ENCODE results near the gene MCAM.

Gene MCAM

GRCh38 chr11:119352857-119353260, 35.9 kb upstream of the MCAM start:
- DNase-seq (ENCODE audit: low read depth): no peak
- TF ChIP-seq CTCF (IDR thresholded peaks at IDR 0.05; ENCODE audit: insufficient read depth, low read depth, low read length, missing control alignments): no peak
- no peak overlapping the region for H3K4me3 ChIP-seq (ENCODE audit: low read length)

- no peak for TF ChIP-seq CTCF (IDR thresholded peaks at IDR 0.05; ENCODE audit: insufficient read depth, low read depth, low read length, missing control alignments)
Measured at GRCh38 chr11:119351232-119351631, 34.3 kb upstream of the MCAM start.

GRCh38 chr11:119350302-119350701, 33.4 kb upstream of the MCAM start:
- H3K4me3 ChIP-seq (ENCODE audit: low read length): no peak overlapping the region
- no peak for DNase-seq (ENCODE audit: low read depth)
- TF ChIP-seq CTCF (IDR thresholded peaks at IDR 0.05; ENCODE audit: insufficient read depth, low read depth, low read length, missing control alignments): no peak

More at GRCh38 chr11:119351232-119351631, 34.3 kb upstream of the MCAM start:
- no peak overlapping the region for H3K4me3 ChIP-seq (ENCODE audit: low read length)
- DNase-seq (ENCODE audit: low read depth): no peak

GRCh38 chr11:119347940-119348605, 31.1 kb upstream of the MCAM start:
- no peak for TF ChIP-seq CTCF (IDR thresholded peaks at IDR 0.05; ENCODE audit: insufficient read depth, low read depth, low read length, missing control alignments)
- no peak overlapping the region for H3K4me3 ChIP-seq (ENCODE audit: low read length)
- no peak for DNase-seq (ENCODE audit: low read depth)

GRCh38 chr11:119347242-119347641, 30.3 kb upstream of the MCAM start:
- TF ChIP-seq CTCF (IDR thresholded peaks at IDR 0.05; ENCODE audit: insufficient read depth, low read depth, low read length, missing control alignments): no peak
- H3K4me3 ChIP-seq (ENCODE audit: low read length): no peak overlapping the region
- DNase-seq (ENCODE audit: low read depth): no peak

GRCh38 chr11:119346605-119347004, 29.7 kb upstream of the MCAM start, which contains the start of gene MFRP:
MFRP (minus strand) TSS chr11:119346705; CDS start chr11:119346513, 192 bp downstream.
- no peak within 1 kb of the TSS for H3K4me3 ChIP-seq (ENCODE audit: low read length)
- TF ChIP-seq CTCF (IDR thresholded peaks at IDR 0.05; ENCODE audit: insufficient read depth, low read depth, low read length, missing control alignments): no peak

GRCh38 chr11:119345685-119346084, 28.8 kb upstream of the MCAM start:
- no peak for TF ChIP-seq CTCF (IDR thresholded peaks at IDR 0.05; ENCODE audit: insufficient read depth, low read depth, low read length, missing control alignments)
- no peak for DNase-seq (ENCODE audit: low read depth)
- no peak overlapping the region for H3K4me3 ChIP-seq (ENCODE audit: low read length)

More at GRCh38 chr11:119346605-119347004, 29.7 kb upstream of the MCAM start, which contains the start of gene MFRP:
- no peak for DNase-seq (ENCODE audit: low read depth)
